Stimulated activated CD8-positive, alpha-beta memory T cell treated with anti-CD3 and anti-CD28 coated beads, Interleukin-12 subunit alpha, Interleukin-12 subunit beta, amount 100 ng/mL, for 1 hour (primary cell): ENCODE data around the gene ABCC6.

Experiments
- DNase-seq: peaks from one replicate; pipeline ENCODE4 v3.0.0-alpha.2; 2020; ENCODE audit warnings: low read depth

Gene ABCC6

GRCh38 chr16:16141784-16142396 is 81.4 kb downstream of the ABCC6 start:
- no peak for DNase-seq

- DNase-seq: no peak
Measured at GRCh38 chr16:16141141-16141540, 82.2 kb downstream of the ABCC6 start.

DNA sequence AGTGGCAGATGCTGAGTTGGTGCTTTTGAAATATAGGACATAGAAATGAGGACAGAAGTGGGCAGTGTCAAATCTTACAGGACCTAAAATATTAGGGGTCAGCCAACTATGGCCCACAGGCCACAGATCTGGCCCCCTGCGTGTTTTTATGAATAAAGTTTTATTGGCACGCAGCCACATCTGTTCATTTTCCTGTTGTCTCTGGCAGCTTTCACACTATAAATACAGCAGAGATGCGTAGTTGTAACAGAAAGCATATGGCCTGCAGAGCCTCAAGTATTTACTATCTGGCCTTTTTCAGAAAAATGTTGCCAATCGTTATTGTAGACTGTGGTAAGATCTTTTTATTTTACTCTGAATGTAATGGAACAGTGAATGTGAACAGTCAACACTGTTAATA is 82.8 kb downstream of the ABCC6 start:
- DNase-seq: no peak

DNA sequence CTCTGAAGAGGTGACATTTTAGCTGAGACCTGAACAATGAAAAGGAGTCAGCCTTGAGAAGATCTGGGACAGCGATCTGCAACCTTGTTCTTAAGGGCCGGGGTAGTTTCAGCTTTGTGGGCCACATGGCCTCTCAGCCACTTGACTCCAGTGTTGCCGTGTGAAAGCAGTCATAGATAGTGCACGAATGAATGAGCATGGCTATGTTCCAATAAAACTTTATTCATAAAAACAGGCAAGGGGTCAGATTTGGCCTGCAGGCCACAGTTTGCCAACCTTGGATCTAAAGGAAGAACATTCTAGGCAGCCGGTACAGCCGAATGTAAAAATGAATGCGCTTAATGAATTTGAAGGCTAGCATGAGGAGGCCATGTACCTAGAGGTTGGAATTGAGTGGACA is 83.5 kb downstream of the ABCC6 start:
- DNase-seq: no peak

DNA sequence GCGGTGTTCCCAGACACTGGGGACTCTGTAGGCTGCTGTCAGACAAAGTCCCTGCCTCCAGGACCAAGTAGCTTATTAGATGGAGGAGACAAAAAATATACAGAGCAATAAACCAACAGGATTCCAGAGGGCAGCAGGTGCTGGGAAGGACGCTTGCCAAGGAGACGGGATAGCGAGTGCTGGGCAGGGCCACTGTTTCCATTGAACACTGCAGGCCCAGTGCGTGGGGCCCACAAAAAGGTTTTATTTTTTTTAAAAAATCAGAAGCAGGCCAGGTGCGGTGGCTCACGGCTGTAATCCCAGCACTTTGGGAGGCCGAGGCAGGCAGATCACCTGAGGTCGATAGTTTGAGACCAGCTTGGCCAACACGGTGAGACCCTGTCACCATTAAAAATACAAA is 84.2 kb downstream of the ABCC6 start:
- no peak for DNase-seq

DNA sequence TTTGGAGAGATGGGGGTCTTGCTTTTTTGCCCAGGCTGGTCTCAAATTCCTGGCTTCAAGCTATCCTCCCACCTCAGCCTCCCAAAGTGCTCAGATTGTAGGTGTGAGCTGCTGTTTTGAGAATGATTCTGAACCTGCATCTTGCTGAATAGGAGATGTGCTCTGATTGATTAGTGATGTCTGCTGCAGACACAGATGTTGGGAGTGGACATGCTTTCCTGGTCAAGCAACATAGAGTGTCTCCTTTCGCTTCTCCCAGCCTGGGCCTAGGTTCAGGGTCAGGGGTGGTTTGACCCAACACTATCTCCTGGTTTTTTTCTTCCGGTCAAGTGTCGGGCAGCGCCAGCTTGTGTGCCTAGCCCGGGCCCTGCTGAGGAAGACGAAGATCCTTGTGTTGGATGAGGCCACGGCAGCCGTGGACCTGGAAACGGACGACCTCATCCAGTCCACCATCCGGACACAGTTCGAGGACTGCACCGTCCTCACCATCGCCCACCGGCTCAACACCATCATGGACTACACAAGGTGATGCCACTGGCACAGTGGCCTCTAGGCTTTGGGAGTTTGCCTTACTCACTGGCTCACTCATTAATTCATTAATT is 85.2 kb downstream of the ABCC6 start:
- DNase-seq: no peak

DNA sequence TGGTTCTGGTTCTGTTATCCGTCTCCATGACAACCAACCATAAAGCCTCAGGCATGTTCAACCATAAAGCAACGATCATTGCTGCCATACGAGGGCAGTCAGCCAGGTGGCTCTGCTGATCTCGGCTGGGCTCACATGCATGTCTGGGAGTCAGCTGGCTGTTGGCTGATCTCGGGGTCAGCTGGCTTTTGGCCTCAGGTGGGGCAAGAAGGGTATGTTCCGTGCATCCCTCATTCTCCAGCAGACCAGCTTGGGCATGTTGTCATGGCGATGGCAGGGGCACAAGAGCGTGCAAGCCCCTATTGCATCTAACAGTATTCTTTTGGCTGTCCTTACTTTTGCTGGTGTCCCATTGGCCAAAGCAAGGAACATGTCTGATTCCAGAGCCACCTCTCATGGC is 86.2 kb downstream of the ABCC6 start:
- DNase-seq: no peak

- no peak for DNase-seq
Measured at GRCh38 chr16:16136588-16136987, 86.7 kb downstream of the ABCC6 start.

- DNase-seq: no peak
Measured at GRCh38 chr16:16133943-16134604, 89.2 kb downstream of the ABCC6 start.

- no peak for DNase-seq
Measured at GRCh38 chr16:16131659-16132058, 91.6 kb downstream of the ABCC6 start.

GRCh38 chr16:16131204-16131603 is 92.1 kb downstream of the ABCC6 start:
- DNase-seq: no peak

GRCh38 chr16:16127469-16128116 is 95.7 kb downstream of the ABCC6 start:
- DNase-seq: peak; percentile 38

- no peak for DNase-seq
Measured at GRCh38 chr16:16126896-16127295, 96.4 kb downstream of the ABCC6 start.

DNA sequence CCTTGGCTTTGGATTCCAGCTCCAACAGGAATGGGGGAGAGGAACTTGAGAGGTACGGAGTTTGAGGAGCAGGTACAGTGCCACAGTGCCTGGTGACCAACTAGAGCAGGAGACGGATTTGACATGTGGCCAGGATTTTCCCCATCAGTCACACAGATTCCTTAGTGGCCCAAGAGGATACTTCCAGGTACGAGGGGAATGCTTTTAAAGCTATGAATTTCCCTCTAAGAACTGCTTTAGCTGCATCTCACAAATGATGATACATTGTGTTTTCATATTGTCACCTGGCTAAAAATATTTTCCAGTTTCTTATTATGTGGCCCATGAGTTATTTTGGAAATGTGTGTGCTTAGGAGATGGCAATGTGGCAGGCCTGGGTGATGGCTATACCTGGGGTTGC is 98.3 kb downstream of the ABCC6 start:
- no peak for DNase-seq

DNA sequence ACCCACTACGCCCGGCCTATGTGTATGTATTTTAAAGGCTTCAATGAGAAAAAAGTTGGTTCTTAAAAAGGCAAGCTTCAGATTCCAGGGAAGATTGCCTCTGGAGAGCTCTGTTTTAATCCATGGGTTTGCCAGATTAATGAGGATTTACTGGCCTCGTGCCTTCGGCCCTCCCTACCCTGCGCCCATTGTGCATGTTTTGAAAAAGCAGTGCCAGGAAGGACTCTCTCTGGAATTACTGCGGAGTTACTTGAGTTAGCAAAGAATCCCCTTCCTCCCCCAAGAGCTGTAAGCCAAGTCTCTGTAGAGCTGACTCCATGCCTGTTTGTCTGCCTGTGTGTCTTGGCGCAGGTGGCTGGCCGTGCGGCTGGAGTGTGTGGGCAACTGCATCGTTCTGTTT is 98.9 kb downstream of the ABCC6 start:
- no peak for DNase-seq

DNA sequence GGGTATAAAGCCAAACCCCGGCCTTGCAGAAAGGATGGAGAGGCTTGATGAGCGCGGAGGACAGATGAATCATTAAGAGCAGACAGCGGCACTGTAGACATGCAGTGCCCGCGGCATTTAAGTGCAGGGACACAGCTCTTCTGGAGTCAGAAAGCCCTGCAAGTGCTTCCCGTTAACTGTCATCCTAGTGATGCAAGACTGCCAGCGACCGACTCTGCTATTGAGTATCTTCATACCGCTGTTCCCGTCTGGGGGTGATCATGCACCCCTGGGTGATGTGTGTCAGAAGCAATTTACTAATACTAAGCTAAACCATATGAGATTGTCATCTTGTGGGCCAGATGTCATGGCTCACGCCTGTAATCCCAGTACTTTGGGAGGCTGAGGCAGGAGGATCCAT is 101.0 kb downstream of the ABCC6 start:
- no peak for DNase-seq

GRCh38 chr16:16121185-16121727 is 102.0 kb downstream of the ABCC6 start:
- DNase-seq: no peak

DNA sequence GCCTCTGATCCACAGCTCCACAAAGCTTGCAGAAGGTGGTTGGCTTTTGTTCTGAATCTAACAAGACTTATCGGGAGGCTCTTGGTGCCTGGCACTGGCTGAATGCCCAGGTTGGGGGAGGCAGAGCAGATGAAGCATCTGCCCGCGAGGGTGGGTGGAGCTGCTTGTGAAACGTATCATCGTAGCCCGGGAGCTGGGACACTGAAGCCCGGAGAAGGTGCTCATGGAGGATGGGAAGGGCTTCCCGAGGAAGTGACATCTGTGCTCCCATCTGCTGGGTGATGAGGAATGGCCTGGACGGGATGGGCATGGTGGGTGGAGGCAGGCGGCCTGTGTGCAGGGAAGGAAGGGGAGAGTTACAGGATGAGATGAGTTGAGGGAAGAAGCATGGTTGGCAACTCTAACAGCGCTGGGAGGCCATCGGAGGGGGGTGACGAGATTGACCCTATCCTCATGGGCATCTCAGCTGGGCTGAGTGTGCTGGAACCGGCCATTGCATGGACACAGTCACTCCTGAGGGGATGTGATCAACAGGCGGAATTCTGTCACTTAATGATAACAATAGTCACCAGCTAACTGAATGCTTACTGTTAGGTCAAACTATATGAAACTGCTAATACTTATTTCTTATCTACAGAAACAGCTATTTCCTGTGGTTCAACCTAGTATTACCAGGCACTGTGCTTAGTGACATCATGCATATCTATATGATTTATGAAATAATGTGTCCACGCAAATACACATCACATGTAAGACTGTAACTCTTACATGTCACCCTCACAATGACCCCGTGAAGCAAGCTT is 102.7 kb downstream of the ABCC6 start:
- DNase-seq: no peak

GRCh38 chr16:16120044-16120381 is 103.3 kb downstream of the ABCC6 start:
- DNase-seq: no peak

- no peak for DNase-seq
Measured at GRCh38 chr16:16118337-16118736, 105.0 kb downstream of the ABCC6 start.

DNA sequence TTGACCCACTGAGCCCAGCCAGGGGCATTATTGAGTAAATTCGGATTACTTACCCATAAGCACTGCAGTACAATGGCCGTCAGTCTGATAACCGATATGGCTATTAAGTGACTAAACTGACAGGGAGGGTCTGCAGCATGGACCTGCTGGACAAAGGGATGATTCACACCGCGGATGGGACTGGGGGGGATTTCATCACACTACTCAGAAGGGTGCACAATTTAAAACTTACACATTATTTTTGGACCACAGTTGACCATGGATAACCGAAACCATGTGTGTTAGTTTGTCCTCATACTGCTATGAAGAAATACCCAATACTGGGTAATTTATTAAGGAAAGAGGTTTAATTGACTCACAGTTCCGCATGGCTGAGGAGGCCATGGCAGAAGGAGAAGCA is 106.5 kb downstream of the ABCC6 start:
- DNase-seq: no peak

- DNase-seq: no peak
Measured at GRCh38 chr16:16113076-16113475, 110.2 kb downstream of the ABCC6 start.
